Right lobe of liver (tissue), 4 donors: Measurements from ENCODE around the gene LMTK2.

ENCODE experiments used
- CTCF ChIP-seq, 4 donors: fragments of 200-600 bp in 3 of 4; fragments of 450-650 bp in 1 of 4; IDR thresholded peaks; one replicate each; pipeline versions ENCODE4 v1.5.1 to v1.8.0; 2016 to 2022; ENCODE audit warnings: antibody characterized with exemption in 4 of 4, mild to moderate bottlenecking in 2 of 4
- POLR2A ChIP-seq: fragments of 450-650 bp; IDR thresholded peaks from one replicate; pipeline ENCODE4 v1.6.1; 2017; ENCODE audit warnings: antibody characterized with exemption, mild to moderate bottlenecking
- donor health status: DM: no; HTN: no; CAD: no.
- donor health status: DM: no; HTN: no; CAD: no.
- donor health status: DM: no; HTN: yes; CAD: no.

GRCh38 chr7:98205162-98205845 lies 98.6 kb downstream of the LMTK2 start:
- TF ChIP-seq CTCF (IDR thresholded peaks at IDR 0.05) (no peak), POLR2A (no peak)
